Mesendoderm (in vitro differentiated cells): ENCODE measurements around the gene THAP12.

ENCODE experiments used
- DNase-seq: peaks from one replicate; pipeline ENCODE4 v3.0.0; 2013
- H2AK5ac ChIP-seq: 2 replicates; pipeline ENCODE4 v1.6.1; 2013; ENCODE audit warnings: low read length, inconsistent platforms
- H2BK120ac ChIP-seq: 2 replicates; pipeline ENCODE4 v1.6.1; 2013; ENCODE audit warnings: low read depth, mild to moderate bottlenecking, low read length, moderate library complexity, mixed read lengths
- H2BK15ac ChIP-seq: replicated peaks from 2 replicates; pipeline ENCODE4 v1.6.1; 2013; ENCODE audit warnings: low read depth, mild to moderate bottlenecking, moderate library complexity
- H2BK5ac ChIP-seq: 2 replicates; pipeline ENCODE4 v1.6.1; 2013; ENCODE audit warnings: low read length, inconsistent platforms
- H3K18ac ChIP-seq: 2 replicates; pipeline ENCODE4 v1.6.1; 2013; ENCODE audit warnings: mild to moderate bottlenecking, low read length, mixed read lengths
- H3K23ac ChIP-seq: one replicate; pipeline ENCODE4 v1.6.1; 2013; ENCODE audit warnings: low read length
- H3K27ac ChIP-seq: 2 replicates; pipeline ENCODE4 v1.5.1; 2013; ENCODE audit warnings: low read depth, mild to moderate bottlenecking, inconsistent platforms, low read length, moderate library complexity
- H3K27me3 ChIP-seq: 2 replicates; pipeline ENCODE4 v1.6.1; 2013; ENCODE audit warnings: low read length, control low read depth, mild to moderate bottlenecking, inconsistent platforms; ENCODE audit not compliant: insufficient read depth, poor library complexity
- H3K36me3 ChIP-seq: 2 replicates; pipeline ENCODE4 v1.6.1; 2013; ENCODE audit warnings: low read length, inconsistent platforms; ENCODE audit not compliant: control insufficient read depth, insufficient read depth
- H3K4ac ChIP-seq: one replicate; pipeline ENCODE4 v1.6.1; 2013; ENCODE audit warnings: low read depth, mild to moderate bottlenecking, low read length, moderate library complexity
- H3K4me1 ChIP-seq: 2 replicates; pipeline ENCODE4 v1.6.1; 2013; ENCODE audit warnings: low read depth, low read length, inconsistent platforms; ENCODE audit not compliant: control insufficient read depth
- H3K4me2 ChIP-seq: 2 replicates; pipeline ENCODE4 v1.6.1; 2013; ENCODE audit warnings: low read length
- H3K4me3 ChIP-seq: 2 replicates; pipeline ENCODE4 v1.5.1; 2013; ENCODE audit warnings: mild to moderate bottlenecking, low read length
- H3K56ac ChIP-seq: one replicate; pipeline ENCODE4 v1.6.1; 2013; ENCODE audit warnings: low read length
- H3K79me1 ChIP-seq: 2 replicates; pipeline ENCODE4 v1.6.1; 2013; ENCODE audit warnings: low read length, inconsistent platforms
- H3K79me2 ChIP-seq: 2 replicates; pipeline ENCODE4 v1.6.1; 2013; ENCODE audit warnings: mild to moderate bottlenecking, low read length; ENCODE audit not compliant: control insufficient read depth, insufficient read depth
- H3K9ac ChIP-seq: 2 replicates; pipeline ENCODE4 v1.6.1; 2013; ENCODE audit warnings: low read length, inconsistent platforms
- H4K5ac ChIP-seq: one replicate; pipeline ENCODE4 v1.6.1; 2013; ENCODE audit warnings: low read length
- H4K8ac ChIP-seq: one replicate; pipeline ENCODE4 v1.6.1; 2013; ENCODE audit warnings: low read depth, mild to moderate bottlenecking, control low read depth, low read length, moderate library complexity
- WGBS: extraction: QIAGEN DNeasy Blood & Tissue Kit; methylation state at CpG from one replicate; pipeline ENCODE4 v1.1.7; 2013; ENCODE audit warnings: low lambda C conversion rate, missing lambda C conversion rate; ENCODE audit not compliant: insufficient coverage; ENCODE audit errors: extremely low coverage; 5-methylcytosine and 5-hydroxymethylcytosine counted together

THAP12 gene

DNA sequence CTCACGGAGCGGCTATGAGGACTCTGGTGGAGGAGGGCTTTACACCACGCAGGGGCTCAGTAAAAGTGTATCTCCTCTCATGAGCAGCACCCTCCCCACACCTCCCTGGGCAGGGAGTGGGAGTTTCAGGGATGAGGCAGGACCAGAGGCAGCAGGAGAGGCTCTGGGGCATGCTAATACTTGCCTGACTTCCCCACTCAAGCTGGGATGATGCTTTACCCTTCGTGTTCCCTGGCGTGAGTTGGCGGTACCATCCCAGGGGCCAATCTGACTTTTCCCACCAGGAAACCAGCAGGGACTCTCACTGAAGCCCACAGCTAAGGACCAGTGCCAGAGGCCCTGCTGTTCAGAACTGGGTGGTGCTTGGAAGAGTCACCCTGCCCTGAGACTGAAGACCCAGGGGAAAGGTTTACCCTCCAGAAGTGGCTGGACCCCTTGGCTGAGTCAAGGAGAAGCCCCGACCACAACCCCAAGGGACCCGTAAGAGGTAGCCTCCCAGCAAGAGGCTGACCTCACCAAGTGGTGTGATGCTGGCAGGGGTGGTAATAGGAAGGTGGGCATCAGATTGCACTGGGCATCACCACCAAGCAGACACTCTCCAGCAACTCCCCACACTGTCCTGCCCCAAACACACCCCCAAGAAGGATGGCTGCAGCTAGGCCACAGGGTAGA, 65.6 kb downstream of the THAP12 start:
- H3K27me3 ChIP-seq = peaks cover under 1% of the 10 kb centered on the region
- no CpG with 5 or more reads among the region's 8 CpGs for WGBS
- H3K56ac ChIP-seq = no peak overlapping the region
- no peak for DNase-seq
- no peaks in the 10 kb centered on the region for H3K79me2 ChIP-seq
- H3K4me1 ChIP-seq = no peaks in the 10 kb centered on the region
- H3K9ac ChIP-seq = no peak overlapping the region
- H2BK5ac ChIP-seq = no peak overlapping the region
- no peak overlapping the region for H2AK5ac ChIP-seq
- H3K4ac ChIP-seq = no peak overlapping the region
- H3K4me3 ChIP-seq = no peak overlapping the region
- H3K23ac ChIP-seq = no peak overlapping the region
- H2BK15ac ChIP-seq = no peak overlapping the region
- no peak overlapping the region for H3K4me2 ChIP-seq
- no peaks in the 10 kb centered on the region for H3K36me3 ChIP-seq
- H4K8ac ChIP-seq = no peak overlapping the region
- H4K5ac ChIP-seq = no peak overlapping the region
- H3K27ac ChIP-seq = no peak overlapping the region
- no peak overlapping the region for H2BK120ac ChIP-seq
- H3K18ac ChIP-seq = no peak overlapping the region
- H3K79me1 ChIP-seq = no peaks in the 10 kb centered on the region

DNA sequence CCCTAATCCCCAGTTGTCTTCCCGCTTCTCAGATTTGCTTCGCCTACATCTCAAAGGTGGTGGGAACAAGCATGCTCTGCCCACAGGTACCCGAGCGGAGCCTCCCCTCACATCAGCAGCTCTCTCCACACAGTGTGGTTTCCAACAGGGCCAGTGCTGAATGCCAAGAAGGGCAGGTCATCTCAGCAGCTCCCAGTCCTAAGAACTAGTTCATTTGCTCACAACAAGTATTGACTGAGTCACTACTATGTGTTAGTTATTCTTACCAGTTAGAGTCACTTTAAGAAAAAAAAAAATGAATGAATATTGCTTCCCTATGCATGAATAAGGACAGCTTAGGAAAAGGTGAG, 66.2 kb downstream of the THAP12 start:
- Histone ChIP-seq H2BK15ac (no peak overlapping the region), H3K4me1 (no peaks in the 10 kb centered on the region), H2BK5ac (no peak overlapping the region), H3K4me2 (no peak overlapping the region), H3K56ac (no peak overlapping the region), H3K27ac (no peak overlapping the region), H3K23ac (no peak overlapping the region), H3K4ac (no peak overlapping the region), H3K9ac (no peak overlapping the region), H3K79me1 (no peaks in the 10 kb centered on the region), H3K4me3 (no peak overlapping the region), H3K18ac (no peak overlapping the region), H4K8ac (no peak overlapping the region), H2AK5ac (no peak overlapping the region), H3K36me3 (no peaks in the 10 kb centered on the region), H3K27me3 (no peaks in the 10 kb centered on the region), H2BK120ac (no peak overlapping the region), H4K5ac (no peak overlapping the region), H3K79me2 (no peaks in the 10 kb centered on the region)
- WGBS = no CpG with 5 or more reads among the region's 4 CpGs
- DNase-seq = peak; percentile 60

DNA sequence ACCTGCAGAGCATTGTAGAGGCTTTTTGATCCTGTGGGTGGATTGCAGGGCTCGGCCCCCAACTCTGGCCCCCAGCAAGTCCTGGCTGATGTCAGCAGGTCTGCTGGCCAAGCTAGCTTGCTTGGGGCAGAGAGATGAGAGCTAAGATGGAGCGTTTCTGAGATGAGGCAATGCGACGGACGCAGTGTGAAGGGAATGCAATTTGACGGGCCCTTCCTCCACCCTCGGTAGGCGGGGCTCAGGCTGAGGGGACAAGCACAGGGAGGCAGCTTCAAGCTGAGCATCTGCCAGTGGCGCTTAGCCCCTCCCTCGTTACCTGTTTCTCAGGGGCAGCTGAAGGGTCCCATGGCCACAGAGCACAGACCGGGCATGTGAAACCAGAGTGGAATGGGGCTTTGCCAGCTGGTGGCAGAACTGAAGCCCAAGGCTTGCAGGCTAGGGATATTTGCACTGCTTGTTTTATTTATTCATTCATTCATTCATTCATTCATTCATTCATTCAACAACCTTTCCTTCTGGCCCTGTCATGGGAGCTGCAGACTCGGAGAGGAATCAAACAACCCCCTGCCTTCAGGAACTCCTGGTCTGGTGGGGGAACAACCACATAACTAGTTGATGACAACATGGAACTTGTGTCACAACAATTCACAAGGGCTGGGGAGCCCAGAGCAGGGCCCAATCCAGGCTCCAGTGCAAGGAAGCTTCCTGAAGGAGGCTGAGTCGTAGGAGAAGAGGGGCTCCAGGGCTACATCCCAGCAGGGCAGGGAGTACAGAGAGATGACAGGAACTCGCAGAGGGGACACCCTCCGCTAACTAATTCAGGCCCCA, 66.8 kb downstream of the THAP12 start:
- H3K36me3 ChIP-seq = no peaks in the 10 kb centered on the region
- no peak overlapping the region for H3K56ac ChIP-seq
- no peak overlapping the region for H3K23ac ChIP-seq
- H2AK5ac ChIP-seq = no peak overlapping the region
- no peak overlapping the region for H3K18ac ChIP-seq
- DNase-seq = peak; percentile 85
- H3K79me2 ChIP-seq = no peaks in the 10 kb centered on the region
- no peak overlapping the region for H4K8ac ChIP-seq
- no peak overlapping the region for H2BK120ac ChIP-seq
- H4K5ac ChIP-seq = no peak overlapping the region
- WGBS = no CpG with 5 or more reads among the region's 15 CpGs
- H2BK15ac ChIP-seq = no peak overlapping the region
- H2BK5ac ChIP-seq = no peak overlapping the region
- no peaks in the 10 kb centered on the region for H3K27me3 ChIP-seq
- H3K4me3 ChIP-seq = no peak overlapping the region
- no peak overlapping the region for H3K4me2 ChIP-seq
- no peaks in the 10 kb centered on the region for H3K4me1 ChIP-seq
- H3K9ac ChIP-seq = no peak overlapping the region
- H3K27ac ChIP-seq = no peak overlapping the region
- no peaks in the 10 kb centered on the region for H3K79me1 ChIP-seq
- no peak overlapping the region for H3K4ac ChIP-seq

DNA sequence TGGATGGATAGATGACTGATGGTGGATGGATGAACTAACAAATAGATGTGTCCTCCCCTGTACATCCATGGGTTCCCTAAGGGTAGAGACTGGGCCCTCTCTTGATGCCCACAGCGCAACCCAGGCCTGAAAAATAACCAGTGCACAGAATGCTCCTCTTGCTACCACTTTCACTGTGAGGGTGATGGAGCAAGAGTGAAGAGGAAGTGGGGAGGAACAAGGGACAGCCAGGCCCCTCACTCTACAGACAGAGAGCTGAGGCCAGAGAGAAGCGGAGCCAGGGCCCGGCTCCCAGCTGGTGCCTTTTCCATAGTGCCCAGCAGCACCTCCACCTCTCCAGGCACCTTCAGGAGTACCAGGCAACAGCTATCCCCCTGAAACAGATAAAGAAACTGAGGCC, 67.7 kb downstream of the THAP12 start:
- Histone ChIP-seq H3K27ac (no peak overlapping the region), H2BK5ac (no peak overlapping the region), H3K18ac (no peak overlapping the region), H2BK15ac (no peak overlapping the region), H3K4me2 (no peak overlapping the region), H2BK120ac (no peak overlapping the region), H3K56ac (no peak overlapping the region), H4K8ac (no peak overlapping the region), H3K9ac (no peak overlapping the region), H3K36me3 (no peaks in the 10 kb centered on the region), H3K79me1 (no peaks in the 10 kb centered on the region), H3K4ac (no peak overlapping the region), H3K27me3 (no peaks in the 10 kb centered on the region), H2AK5ac (no peak overlapping the region), H3K4me3 (no peak overlapping the region), H3K23ac (no peak overlapping the region), H3K4me1 (no peaks in the 10 kb centered on the region), H4K5ac (no peak overlapping the region), H3K79me2 (no peaks in the 10 kb centered on the region)
- WGBS = no CpG with 5 or more reads among the region's 3 CpGs
- no peak for DNase-seq

DNA sequence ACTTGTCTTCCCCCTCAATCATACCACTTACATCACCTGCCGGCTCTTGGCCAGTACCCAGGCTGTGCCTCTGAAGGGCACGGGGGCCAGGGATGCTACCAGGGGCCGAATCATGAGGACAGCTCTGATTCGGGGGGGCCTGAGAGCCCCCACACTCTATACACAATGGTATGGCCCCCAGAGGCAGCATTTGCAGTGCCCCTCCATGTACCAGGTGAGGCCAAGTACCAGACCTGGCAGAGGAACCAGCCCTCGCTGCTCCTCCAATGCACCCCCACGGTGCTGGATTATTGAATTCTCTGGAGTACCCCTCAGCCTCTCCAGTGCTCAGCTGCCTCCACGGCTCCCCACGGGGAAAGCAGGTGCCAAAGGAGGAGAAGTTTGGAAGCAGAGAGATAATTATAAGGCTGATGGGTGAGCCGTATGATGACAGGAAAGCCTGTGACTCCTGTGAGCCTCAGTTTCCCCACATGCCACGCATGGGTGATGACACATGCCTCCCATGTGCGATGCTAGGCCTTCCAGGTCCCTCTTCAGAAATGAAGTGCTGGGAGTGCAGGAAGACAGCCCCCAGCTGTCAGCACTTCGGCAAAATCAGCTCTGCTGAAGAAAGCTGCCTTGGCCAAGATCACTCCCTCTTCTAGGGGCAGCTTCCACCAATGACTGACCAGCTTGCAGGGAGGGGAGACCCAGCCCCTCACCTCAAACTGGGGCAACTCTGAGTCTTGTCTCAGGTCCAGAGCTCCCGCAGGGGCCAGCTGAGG, 69.9 kb downstream of the THAP12 start:
- no CpG with 5 or more reads among the region's 13 CpGs for WGBS
- no peaks in the 10 kb centered on the region for H3K27me3 ChIP-seq
- no peaks in the 10 kb centered on the region for H3K79me1 ChIP-seq

More for the DNA sequence above, 69.9 kb downstream of the THAP12 start:
- Histone ChIP-seq H2AK5ac (no peak overlapping the region), H3K23ac (no peak overlapping the region), H3K4me3 (no peak overlapping the region), H3K4ac (no peak overlapping the region), H3K18ac (no peak overlapping the region), H2BK15ac (no peak overlapping the region), H3K4me2 (no peak overlapping the region), H3K56ac (no peak overlapping the region), H3K9ac (no peak overlapping the region), H3K36me3 (no peaks in the 10 kb centered on the region), H3K79me2 (no peaks in the 10 kb centered on the region), H2BK120ac (no peak overlapping the region), H3K27ac (no peak overlapping the region), H4K8ac (no peak overlapping the region), H4K5ac (no peak overlapping the region), H2BK5ac (no peak overlapping the region), H3K4me1 (no peaks in the 10 kb centered on the region)
- no peak for DNase-seq
